Astrocyte (in vitro differentiated cells and primary cell): ENCODE measurements around the gene BTG2. TPM values are rescaled to one million over a fixed set of nuclear protein-coding genes. Genes with fewer than 3 reads are reported as not detected.

ENCODE experiments used
- DNase-seq: peaks from one replicate; pipeline ENCODE4 v3.0.0-alpha.2; 2010; ENCODE audit warnings: low read depth
- FAIRE-seq: peaks from 2 replicates; lab custom pipeline; 2011; peaks lifted over from hg19 to GRCh38; lab: Jason Lieb, UNC
- H2AFZ ChIP-seq: 2 replicates; pipeline ENCODE4 v1.6.0; 2012; ENCODE audit warnings: low read depth, low read length, inconsistent platforms
- H3K27ac ChIP-seq: 2 replicates; pipeline ENCODE4 v1.5.1; 2011; ENCODE audit warnings: low read depth, low read length, inconsistent platforms
- H3K27me3 ChIP-seq: 2 replicates; pipeline ENCODE4 v1.6.0; 2011; ENCODE audit warnings: low read length, inconsistent platforms; ENCODE audit not compliant: insufficient read depth
- H3K36me3 ChIP-seq: 2 replicates; pipeline ENCODE4 v1.5.1; 2011; ENCODE audit warnings: low read length, inconsistent platforms; ENCODE audit not compliant: insufficient read depth
- H3K4me1 ChIP-seq: 2 replicates; pipeline ENCODE4 v1.5.1; 2011; ENCODE audit warnings: low read length, inconsistent platforms; ENCODE audit not compliant: insufficient read depth
- H3K4me2 ChIP-seq: 2 replicates; pipeline ENCODE4 v1.6.0; 2012; ENCODE audit warnings: low read length, inconsistent platforms
- H3K4me3 ChIP-seq: 2 replicates; pipeline ENCODE4 v1.5.1; 2011; ENCODE audit warnings: low read depth, mild to moderate bottlenecking, low read length, inconsistent platforms; ENCODE audit not compliant: insufficient read depth
- H3K79me2 ChIP-seq: 2 replicates; pipeline ENCODE4 v1.6.0; 2012; ENCODE audit warnings: mild to moderate bottlenecking, low read length, inconsistent platforms; ENCODE audit not compliant: insufficient read depth
- H3K9ac ChIP-seq: 2 replicates; pipeline ENCODE4 v1.6.0; 2012; ENCODE audit warnings: mild to moderate bottlenecking, low read length, inconsistent platforms
- H3K9me3 ChIP-seq: 2 replicates; pipeline ENCODE4 v1.5.1; 2012; ENCODE audit warnings: low read depth, mild to moderate bottlenecking, low read length, inconsistent platforms; ENCODE audit not compliant: insufficient read depth
- H4K20me1 ChIP-seq: 2 replicates; pipeline ENCODE4 v1.6.0; 2012; ENCODE audit warnings: low read length, inconsistent platforms; ENCODE audit not compliant: insufficient read depth
- H3K27ac Mint-ChIP-seq: one replicate; pipeline ENCODE4 v1.8.0; 2021; ENCODE audit warnings: mild to moderate bottlenecking, mixed read lengths; ENCODE audit not compliant: unreplicated experiment
- H3K27me3 Mint-ChIP-seq: one replicate; pipeline ENCODE4 v1.8.0; 2021; ENCODE audit warnings: low read depth, mixed read lengths; ENCODE audit not compliant: unreplicated experiment
- H3K36me3 Mint-ChIP-seq: one replicate; pipeline ENCODE4 v1.8.0; 2021; ENCODE audit warnings: low read depth, mixed read lengths; ENCODE audit not compliant: unreplicated experiment
- H3K4me1 Mint-ChIP-seq: one replicate; pipeline ENCODE4 v1.8.0; 2021; ENCODE audit warnings: low read depth, mixed read lengths; ENCODE audit not compliant: unreplicated experiment
- H3K4me3 Mint-ChIP-seq: one replicate; pipeline ENCODE4 v1.8.0; 2021; ENCODE audit warnings: mild to moderate bottlenecking, moderate library complexity, mixed read lengths; ENCODE audit not compliant: unreplicated experiment
- H3K9me3 Mint-ChIP-seq: one replicate; pipeline ENCODE4 v1.8.0; 2021; ENCODE audit warnings: mild to moderate bottlenecking, mixed read lengths; ENCODE audit not compliant: unreplicated experiment
- CTCF ChIP-seq: IDR thresholded peaks from 2 replicates; pipeline ENCODE4 v1.5.1; 2011; ENCODE audit warnings: low read depth, mild to moderate bottlenecking, inconsistent platforms, low read length, moderate library complexity; ENCODE audit not compliant: insufficient read depth
- EZH2 ChIP-seq: IDR thresholded peaks from 2 replicates; pipeline ENCODE4 v1.6.1; 2012; ENCODE audit warnings: mild to moderate bottlenecking, low read length, inconsistent platforms; ENCODE audit not compliant: insufficient read depth
- total RNA-seq: library from RNA; stranded (reverse); gene quantifications from 2 replicates; pipeline ENCODE4 v1.2.1, GENCODE V29; 2021

The BTG2 gene
- total RNA-seq, 1 donor from 2014 or later, result 58.3 TPM

DNA sequence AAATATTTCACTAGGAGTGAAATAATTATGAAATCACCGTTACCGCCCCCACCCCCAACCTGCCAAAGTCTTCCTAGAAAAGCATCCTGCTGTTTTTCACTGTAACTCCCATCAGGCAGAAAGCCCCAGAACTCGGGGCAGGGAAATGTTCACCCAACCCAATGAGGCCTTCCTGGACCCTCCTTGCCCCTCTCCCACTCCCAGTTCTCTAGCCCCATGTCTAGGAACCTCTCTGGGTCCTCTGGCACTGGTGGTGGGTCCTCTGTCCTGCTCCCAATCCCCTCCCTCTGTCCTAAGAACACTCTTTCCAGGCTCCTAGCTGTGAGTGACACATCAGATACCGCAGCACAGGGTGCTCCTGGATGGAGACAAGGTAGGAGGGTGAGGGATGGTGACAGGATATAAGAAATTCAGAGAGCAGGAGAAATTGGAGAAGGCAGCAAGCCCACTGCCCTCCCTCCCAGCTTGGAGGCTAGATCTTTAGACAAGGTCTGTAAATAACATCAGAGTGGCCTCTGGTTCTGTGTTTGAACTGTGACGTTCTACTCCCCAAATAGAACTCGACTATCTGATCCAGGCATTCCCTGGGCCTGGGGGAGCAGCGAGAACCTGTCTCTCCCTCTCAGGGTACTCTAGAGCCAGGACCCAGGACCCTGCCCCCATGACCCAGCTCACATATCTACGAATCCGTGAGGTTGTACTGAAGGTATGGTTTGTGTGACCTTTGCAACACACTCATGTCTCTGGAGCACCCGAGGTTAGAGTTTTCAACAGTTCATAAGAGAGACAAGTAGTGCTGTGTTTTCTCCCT, 23.3 kb upstream of the BTG2 start:
- no peak overlapping the region for H3K4me3 ChIP-seq
- no peaks in the 10 kb centered on the region for H3K79me2 ChIP-seq
- Mint-ChIP-seq H3K36me3 (no peaks in the 10 kb centered on the region), H3K27ac (no peak overlapping the region), H3K4me1 (peaks cover 18% of the 10 kb centered on the region), H3K27me3 (peaks cover 8% of the 10 kb centered on the region), H3K4me3 (no peak overlapping the region), H3K9me3 (no peaks in the 10 kb centered on the region)
- H3K4me2 ChIP-seq, result no peak overlapping the region
- H3K9me3 ChIP-seq, result no peaks in the 10 kb centered on the region
- TF ChIP-seq CTCF (no peak), EZH2 (no peak)
- H3K27ac ChIP-seq, result no peak overlapping the region
- H3K4me1 ChIP-seq, result peaks cover 14% of the 10 kb centered on the region
- no peaks in the 10 kb centered on the region for H4K20me1 ChIP-seq
- FAIRE-seq, result no peak
- H3K27me3 ChIP-seq, result peaks cover 12% of the 10 kb centered on the region
- H3K9ac ChIP-seq, result no peak overlapping the region
- H3K36me3 ChIP-seq, result no peaks in the 10 kb centered on the region
- H2AFZ ChIP-seq, result no peak overlapping the region
- DNase-seq, result no peak

GRCh38 chr1:203282720-203283542, 22.4 kb upstream of the BTG2 start:
- TF ChIP-seq EZH2 (no peak), CTCF (no peak)
- no peak overlapping the region for H3K4me2 ChIP-seq
- FAIRE-seq, result no peak
- H3K36me3 ChIP-seq, result no peaks in the 10 kb centered on the region
- H2AFZ ChIP-seq, result no peak overlapping the region
- H3K36me3 Mint-ChIP-seq, result no peaks in the 10 kb centered on the region
- H4K20me1 ChIP-seq, result no peaks in the 10 kb centered on the region
- no peak for DNase-seq
- peaks cover 12% of the 10 kb centered on the region for H3K27me3 ChIP-seq
- no peak overlapping the region for H3K27ac Mint-ChIP-seq
- peaks cover 15% of the 10 kb centered on the region for H3K4me1 ChIP-seq
- H3K4me1 Mint-ChIP-seq, result peaks cover 18% of the 10 kb centered on the region
- H3K9me3 ChIP-seq, result no peaks in the 10 kb centered on the region
- no peaks in the 10 kb centered on the region for H3K9me3 Mint-ChIP-seq
- no peaks in the 10 kb centered on the region for H3K79me2 ChIP-seq
- H3K27ac ChIP-seq, result no peak overlapping the region
- H3K27me3 Mint-ChIP-seq, result peaks cover 8% of the 10 kb centered on the region
- H3K4me3 Mint-ChIP-seq, result no peak overlapping the region
- no peak overlapping the region for H3K9ac ChIP-seq
- no peak overlapping the region for H3K4me3 ChIP-seq
